Stimulated activated CD4-positive, alpha-beta T cell treated with anti-CD3 and anti-CD28 coated beads, Interleukin-12 subunit alpha, Interleukin-12 subunit beta, amount 100 ng/mL, for 48 hours (primary cell): ENCODE results near the gene ABHD13.

Experiments
- DNase-seq, 3 donors: peaks; one replicate each; pipeline ENCODE4 v3.0.0-alpha.2; 2020; ENCODE audit warnings: low read depth in 2 of 3, low spot score in 1 of 3

Gene ABHD13

GRCh38 chr13:108281901-108282300, 63.7 kb downstream of the ABHD13 start:
- no peak for DNase-seq

DNA sequence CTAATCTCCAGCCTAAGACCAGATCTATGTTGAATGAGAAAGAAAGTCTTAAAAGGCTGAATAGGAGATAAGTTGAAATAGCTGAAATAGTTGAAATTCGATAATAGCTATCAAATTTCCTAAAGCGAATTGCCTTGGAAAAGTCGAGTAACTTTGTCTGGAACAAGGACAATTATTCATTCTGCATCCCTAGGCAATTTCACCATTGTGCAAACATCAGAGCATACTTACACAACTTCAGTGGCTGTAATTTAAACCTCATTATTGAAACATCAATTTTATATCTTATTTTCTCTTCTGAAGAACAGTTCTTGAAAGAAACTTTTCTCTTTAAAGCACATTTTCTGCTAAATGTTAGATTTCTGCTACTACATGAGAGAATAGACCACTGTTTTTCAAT, 64.9 kb downstream of the ABHD13 start:
- no peak for DNase-seq
